Glomerular visceral epithelial cell (primary cell): ENCODE measurements around the gene LRRC73.
A peak's percentile ranks its signal among the peaks of the same experiment; 100 is the strongest.
"Not testable (repeated sequence)": the region's sequence is repeated elsewhere in the genome, so short reads cannot be mapped to it uniquely, and the experiment has no call there.

ENCODE experiments used
- DNase-seq: peaks from one replicate; pipeline ENCODE4 v3.0.0-alpha.2; 2016; ENCODE audit errors: extremely low spot score

The LRRC73 gene

GRCh38 chr6:43492673-43493072 lies 17.5 kb downstream of the LRRC73 start:
- no peak for DNase-seq

DNA sequence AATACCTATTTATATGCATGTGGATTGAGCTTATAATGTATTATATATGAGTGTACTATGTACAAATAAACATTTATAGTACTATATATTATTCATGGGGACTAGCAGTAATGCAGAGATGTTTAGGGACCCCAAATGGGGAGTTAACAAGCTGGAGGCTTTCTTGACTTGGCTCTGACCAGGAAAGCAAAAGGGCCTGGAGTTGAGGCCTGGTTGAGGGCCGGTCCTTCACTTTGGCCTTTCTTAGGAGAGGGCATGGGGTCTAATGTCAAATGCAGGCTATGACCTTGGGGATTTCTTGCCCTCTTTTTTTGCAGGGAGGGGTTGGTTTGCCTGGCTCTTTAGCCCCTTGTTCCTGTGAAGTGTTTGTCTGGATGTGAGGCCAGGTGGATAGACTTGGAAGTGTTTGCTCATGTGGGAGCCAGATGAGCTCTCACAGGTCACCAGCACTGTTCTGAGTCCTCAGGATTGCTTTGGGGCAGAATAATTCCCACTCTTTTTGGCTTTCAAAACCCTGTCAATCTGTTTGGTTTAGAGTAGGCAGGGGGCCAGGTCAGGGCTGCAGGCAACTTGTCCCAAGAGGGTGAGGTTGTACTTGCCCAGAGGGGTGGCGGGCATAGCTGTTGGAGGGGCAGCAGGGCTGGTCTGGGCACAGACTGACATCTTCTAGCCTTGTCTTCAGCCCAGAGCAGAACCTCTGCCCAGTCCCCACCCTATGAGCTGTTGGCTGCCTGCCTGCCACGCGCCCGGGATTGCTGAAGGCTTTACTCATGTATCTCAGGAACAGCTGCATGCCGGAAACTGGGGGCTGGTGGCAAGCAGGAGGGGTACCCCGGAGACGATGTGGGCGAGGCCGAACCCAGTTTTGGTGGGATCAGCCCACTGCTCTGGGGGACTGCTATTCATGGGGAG lies 18.1 kb downstream of the LRRC73 start:
- peak; percentile 63 for DNase-seq

- no peak for DNase-seq
Observed at GRCh38 chr6:43490523-43490939, 19.6 kb downstream of the LRRC73 start.

DNA sequence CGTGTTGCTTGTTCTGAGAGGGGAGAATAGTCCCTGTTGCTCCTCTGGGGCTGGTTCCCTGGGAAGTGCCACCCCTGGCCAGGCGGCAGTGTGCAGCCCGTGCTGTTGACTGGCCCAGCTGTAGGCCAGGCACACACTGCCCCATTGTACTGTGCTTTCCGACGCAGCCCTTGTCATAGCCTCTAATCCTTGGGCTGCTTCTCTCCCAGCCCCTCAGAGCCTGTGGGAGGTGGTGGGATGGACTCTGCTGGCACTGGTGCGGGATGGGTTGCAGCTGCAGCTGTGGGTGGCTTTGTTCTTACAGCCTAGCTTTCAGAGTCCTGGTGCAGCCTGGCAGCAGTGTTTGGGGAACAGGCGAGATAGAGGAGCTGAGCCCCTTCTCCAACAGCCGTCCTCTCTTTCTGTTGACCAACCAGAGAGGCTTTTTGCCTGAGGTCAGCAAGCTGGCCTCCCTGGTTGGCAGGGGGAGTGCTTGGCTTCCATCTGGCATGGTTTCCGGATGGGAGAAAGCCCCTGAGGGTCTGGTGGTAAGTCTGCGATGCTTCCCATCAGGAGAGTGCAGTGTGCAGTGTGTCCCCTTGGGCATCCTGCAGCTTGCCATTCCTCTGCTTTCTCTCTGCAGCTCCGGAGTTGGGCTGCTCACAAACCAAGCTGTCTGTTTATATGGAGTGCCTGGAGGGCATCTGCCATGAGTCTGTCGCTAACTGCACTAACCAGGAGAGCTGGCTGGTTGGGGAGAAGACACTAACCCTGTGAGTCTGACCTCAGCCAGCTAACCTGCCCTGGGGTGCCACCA lies 20.7 kb downstream of the LRRC73 start:
- no peak for DNase-seq

GRCh38 chr6:43488667-43489276 lies 21.4 kb downstream of the LRRC73 start:
- DNase-seq, result no peak

GRCh38 chr6:43481591-43482236 lies 28.4 kb downstream of the LRRC73 start:
- no peak for DNase-seq

DNA sequence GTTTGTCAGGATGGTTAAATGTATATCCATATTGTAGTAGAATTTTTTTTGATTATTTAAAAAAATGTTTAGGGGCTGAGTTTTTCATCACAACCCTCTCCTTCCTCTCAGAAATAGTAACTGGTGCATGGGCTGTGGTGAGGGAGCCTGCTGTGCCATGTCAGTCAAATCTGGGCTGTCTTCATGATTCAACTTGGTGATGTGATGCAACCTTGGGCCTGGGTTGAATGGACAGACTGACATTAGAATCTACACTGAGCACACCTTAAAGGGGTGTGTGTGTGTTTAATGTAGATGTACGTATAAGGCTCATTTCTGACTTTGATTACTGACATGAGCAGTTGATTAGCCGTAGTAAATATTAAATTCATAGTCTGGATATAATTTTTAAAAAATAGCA lies 29.1 kb downstream of the LRRC73 start:
- DNase-seq, result no peak

DNA sequence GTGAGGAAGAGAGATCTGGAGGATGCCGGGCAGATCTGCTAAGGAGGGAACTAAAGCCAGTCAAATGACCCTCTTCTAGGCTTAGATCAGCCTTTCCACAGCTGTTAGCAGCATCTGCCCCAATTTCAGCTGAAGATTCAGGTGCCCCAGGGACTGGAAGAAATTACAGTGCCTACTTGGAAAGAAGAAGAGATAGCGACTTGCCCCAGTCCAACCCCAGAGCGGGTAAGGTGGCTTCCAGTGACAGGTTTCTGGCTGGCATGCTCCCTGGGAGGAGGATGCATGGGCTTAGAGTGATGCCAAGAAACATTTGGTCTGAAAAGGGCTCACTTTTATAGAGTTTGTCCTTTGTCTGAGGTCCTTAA lies 32.2 kb downstream of the LRRC73 start:
- no peak for DNase-seq

DNA sequence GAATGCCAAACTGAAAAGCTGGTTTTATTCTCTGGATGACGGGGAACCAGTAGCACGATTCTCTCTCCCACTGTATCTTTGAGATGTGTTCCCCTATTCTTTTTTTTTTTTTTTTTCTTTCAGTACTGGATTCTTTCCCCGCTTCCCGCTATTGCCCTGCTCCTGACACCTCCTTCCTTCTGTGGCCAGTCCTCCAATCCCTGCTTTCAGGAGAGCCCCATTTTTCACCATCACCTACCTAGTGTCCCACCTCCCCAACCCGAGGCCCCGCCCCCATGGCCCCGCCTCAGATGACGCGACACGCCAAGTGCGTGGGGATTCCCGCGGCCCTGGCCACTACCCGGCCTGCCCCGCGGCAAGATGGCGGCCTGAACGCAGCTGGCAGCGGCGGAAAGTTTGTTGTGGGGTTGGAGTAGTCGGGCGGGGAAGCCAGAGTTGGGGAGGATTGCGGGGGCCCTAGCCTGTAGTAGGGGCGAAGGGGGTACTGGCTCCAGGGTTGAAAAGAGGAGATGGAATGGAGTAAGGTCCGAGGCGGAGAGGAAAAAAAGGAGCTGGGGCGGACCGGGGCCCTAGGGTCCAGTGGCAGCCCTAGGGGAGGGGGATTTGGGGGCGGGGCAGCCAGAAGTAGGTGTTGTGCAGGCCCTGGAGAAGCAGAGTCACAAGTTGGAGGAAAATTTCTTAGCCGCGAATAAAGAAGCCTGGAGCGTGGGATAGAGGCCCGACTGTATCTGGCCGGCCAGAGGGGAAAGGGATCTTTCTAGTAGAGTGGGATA lies 32.7 kb downstream of the LRRC73 start, which contains the start of gene TJAP1:
Gene TJAP1 (plus strand): TSS at position 336 of the 773 bp plus-strand sequence. CDS start 21,432 bp downstream, outside the sequence.
- DNase-seq, result peak; percentile 92

- no peak for DNase-seq
Observed at GRCh38 chr6:43476746-43477145, 33.4 kb downstream of the LRRC73 start.

- DNase-seq, result no peak
Observed at GRCh38 chr6:43475516-43475915, 34.6 kb downstream of the LRRC73 start.

DNA sequence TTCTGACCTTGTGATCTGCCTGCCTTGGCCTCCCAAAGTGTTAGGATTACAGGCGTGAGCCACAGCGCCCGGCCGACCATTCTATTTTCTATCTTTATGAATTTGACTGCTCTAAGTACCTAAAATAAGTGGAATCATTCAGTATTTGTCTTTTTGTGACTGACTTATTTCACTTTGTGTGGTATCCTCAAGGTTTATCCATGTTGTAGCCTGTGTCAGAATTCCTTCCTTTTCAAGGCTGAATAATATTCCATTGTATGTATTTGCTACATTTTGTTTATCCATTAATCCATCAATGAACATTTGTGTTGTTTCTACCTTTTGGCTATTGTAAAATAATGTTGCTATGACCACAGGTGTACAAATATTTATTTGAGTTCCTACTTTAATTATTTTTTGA lies 37.6 kb downstream of the LRRC73 start:
- no peak for DNase-seq

- DNase-seq, result no peak
Observed at GRCh38 chr6:43471399-43471798, 38.7 kb downstream of the LRRC73 start.

- DNase-seq, result no peak
Observed at GRCh38 chr6:43469947-43470346, 40.2 kb downstream of the LRRC73 start.

GRCh38 chr6:43468748-43469681 lies 41.1 kb downstream of the LRRC73 start:
- DNase-seq, result no peak

DNA sequence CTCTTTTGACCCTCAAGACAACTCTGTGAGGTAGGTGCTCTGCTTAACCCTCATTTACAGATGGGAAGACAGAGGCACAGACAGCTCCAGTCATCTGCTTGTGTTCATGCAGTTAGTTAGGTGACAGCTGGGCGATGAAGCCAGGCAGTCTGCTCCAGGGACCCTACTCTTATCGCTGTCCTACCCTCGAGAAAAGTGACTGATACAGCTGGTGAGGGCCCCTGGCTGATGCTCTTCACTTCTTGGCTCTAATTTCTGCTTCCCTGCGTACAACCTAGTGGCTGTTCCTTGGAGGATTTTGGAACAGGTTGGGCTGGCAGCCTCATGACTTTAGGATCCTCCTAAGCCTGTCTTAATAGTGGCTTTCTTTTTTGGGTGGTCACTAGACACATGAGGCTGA lies 41.9 kb downstream of the LRRC73 start:
- DNase-seq, result no peak

- no peak for DNase-seq
Observed at GRCh38 chr6:43467752-43468151, 42.4 kb downstream of the LRRC73 start.

DNA sequence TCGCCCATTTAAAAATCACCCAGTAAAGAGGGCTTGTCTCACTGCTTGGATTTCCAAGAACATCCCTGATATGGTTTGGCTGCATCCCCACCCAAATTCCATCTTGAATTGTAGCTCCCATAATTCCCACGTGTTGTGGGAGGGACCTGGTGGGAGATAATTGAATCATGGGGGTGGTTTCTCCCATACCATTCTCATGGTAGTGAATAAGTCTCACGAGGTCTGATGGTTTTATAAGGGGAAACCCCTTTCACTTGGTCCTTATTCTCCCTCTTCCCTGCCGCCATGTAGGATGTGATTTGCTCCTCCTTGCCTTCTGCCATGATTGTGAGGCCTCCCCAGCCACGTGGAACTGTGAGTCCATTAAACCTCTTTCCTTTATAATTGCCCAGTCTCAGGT lies 42.9 kb downstream of the LRRC73 start:
- DNase-seq, result not testable (repeated sequence)

DNA sequence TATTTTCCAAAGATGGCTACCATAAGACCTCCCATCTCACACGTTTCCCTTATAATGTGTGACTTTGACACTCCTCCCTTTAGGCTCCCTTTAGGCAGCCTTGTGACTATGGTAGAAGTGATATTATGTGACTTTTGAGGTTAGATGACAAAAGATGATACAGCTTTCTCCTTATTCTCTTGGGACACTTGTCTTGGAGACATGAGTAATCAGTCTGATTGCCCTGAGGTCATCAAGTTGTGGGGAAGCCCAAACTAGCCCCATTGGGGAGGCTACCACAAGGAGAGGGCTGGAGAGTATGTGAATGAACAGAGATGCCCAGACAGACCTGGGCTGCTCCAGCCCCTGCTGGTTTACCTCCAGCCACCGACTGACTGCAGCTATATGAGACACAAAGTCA lies 44.2 kb downstream of the LRRC73 start:
- no peak for DNase-seq

DNA sequence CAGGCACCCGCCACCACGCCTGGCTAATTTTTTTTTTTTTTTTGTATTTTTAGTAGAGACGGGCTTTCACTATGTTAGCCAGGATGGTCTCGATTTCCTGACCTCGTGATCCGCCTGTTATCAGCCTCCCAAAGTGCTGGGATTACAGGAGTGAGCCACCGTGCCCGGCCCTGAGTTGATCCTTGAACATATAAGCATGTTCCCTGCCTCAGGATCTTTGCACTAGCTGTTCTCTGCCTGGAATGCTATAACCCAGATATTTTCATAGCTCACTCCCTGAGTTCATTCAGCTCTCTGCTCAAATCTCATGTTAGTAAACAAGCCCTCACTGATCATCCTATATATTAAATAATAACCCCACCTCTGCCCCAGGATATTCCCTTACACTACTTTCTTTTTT lies 45.8 kb downstream of the LRRC73 start:
- no peak for DNase-seq
